ENCODE data around the gene SV2B.

DNA sequence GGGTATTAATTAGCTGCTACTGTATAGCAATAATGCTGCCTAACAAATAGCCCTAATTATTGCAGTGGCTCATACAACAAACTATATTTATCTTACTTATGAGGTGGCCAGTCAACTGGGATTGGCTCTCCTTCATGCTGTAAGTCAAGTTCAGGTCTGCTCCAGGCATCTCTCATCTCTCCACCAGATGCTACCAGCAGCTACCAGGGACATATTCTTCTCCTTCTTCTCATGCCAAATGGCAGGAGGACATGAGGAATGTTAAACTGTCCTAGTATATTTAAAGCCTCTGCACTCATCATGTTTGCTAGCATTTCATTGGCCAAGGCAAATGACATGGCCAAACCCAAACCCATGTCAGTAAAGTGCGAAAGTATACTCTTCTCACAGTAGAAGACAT is 17.3 kb downstream of the SV2B start:
- TF ChIP-seq EZH2 (IDR thresholded peaks at IDR 0.05) = no peak
- TF ChIP-seq POLR2AphosphoS5 (IDR thresholded peaks at IDR 0.05; ENCODE audit: borderline replicate concordance, low read depth, low read length) = no peak
- no peak for TF ChIP-seq FOXP2 (optimal IDR thresholded peaks at IDR 0.05; ENCODE audit: control extremely low read depth, extremely low read length, insufficient read depth)

All from SK-N-MC (cell line).